ENCODE measurements around the gene IGFALS. TPM values are rescaled to one million over a fixed set of nuclear protein-coding genes. Genes with fewer than 3 reads are reported as not detected.

Gene IGFALS
- total RNA-seq, 4 donors from 2014 or later, result not detected

GRCh38 chr16:1762196-1762878 is 31.2 kb downstream of the IGFALS start:
- H3K36me3 ChIP-seq, result peaks cover 37 to 100% (median 50%) of the 10 kb centered on the region in 3 donors
- no peak for DNase-seq
- 90% methylated on average over 10 to 19 of the region's 30 CpGs for WGBS, 2 donors
- no peak overlapping the region for H3K4me3 ChIP-seq
- no peaks in the 10 kb centered on the region for H3K9me3 ChIP-seq
- TF ChIP-seq CTCF (IDR thresholded peaks at IDR 0.05), result no peak
- no peak for TF ChIP-seq POLR2A (IDR thresholded peaks at IDR 0.05)
- no peaks in the 10 kb centered on the region for H3K27me3 ChIP-seq
- no peak overlapping the region for H3K27ac ChIP-seq
- intact Hi-C loops (cut with DNase I), result no loop called here
- H3K4me1 ChIP-seq, result peaks cover 0 to 29% (median 8%) of the 10 kb centered on the region in 3 donors

GRCh38 chr16:1761751-1762150 is 31.8 kb downstream of the IGFALS start:
- no peak for DNase-seq
- Histone ChIP-seq H3K36me3 (peaks cover 32 to 99% (median 50%) of the 10 kb centered on the region in 3 donors), H3K4me3 (no peak overlapping the region), H3K27me3 (no peaks in the 10 kb centered on the region), H3K27ac (no peak overlapping the region), H3K9me3 (no peaks in the 10 kb centered on the region), H3K4me1 (peaks cover 0 to 26% (median 8%) of the 10 kb centered on the region in 3 donors)
- WGBS, 2 donors, result 80 to 100% methylated on average over 1 to 6 of the region's 15 CpGs
- no peak for TF ChIP-seq POLR2A (IDR thresholded peaks at IDR 0.05)
- TF ChIP-seq CTCF (IDR thresholded peaks at IDR 0.05), result no peak
- intact Hi-C loops (cut with DNase I), result no loop called here

- intact Hi-C loops (cut with DNase I), result no loop called here
- Histone ChIP-seq H3K27ac (no peak overlapping the region), H3K9me3 (no peaks in the 10 kb centered on the region), H3K27me3 (no peaks in the 10 kb centered on the region), H3K4me1 (peaks cover 0 to 22% (median 8%) of the 10 kb centered on the region in 3 donors), H3K36me3 (peaks cover 26 to 99% (median 47%) of the 10 kb centered on the region in 3 donors), H3K4me3 (no peak overlapping the region)
- 99 to 100% methylated on average over 1 to 9 of the region's 15 CpGs for WGBS, 2 donors
- DNase-seq, result no peak
- no peak for TF ChIP-seq POLR2A (IDR thresholded peaks at IDR 0.05)
Measured at GRCh38 chr16:1760911-1761310, 32.6 kb downstream of the IGFALS start.

GRCh38 chr16:1759511-1759910 is 34.0 kb downstream of the IGFALS start:
- Histone ChIP-seq H3K9me3 (no peaks in the 10 kb centered on the region), H3K36me3 (peaks cover 16 to 94% (median 33%) of the 10 kb centered on the region in 3 donors), H3K4me1 (peaks cover 4 to 35% (median 8%) of the 10 kb centered on the region in 3 donors), H3K4me3 (no peak overlapping the region), H3K27me3 (no peaks in the 10 kb centered on the region), H3K27ac (no peak overlapping the region)
- TF ChIP-seq CTCF (IDR thresholded peaks at IDR 0.05), result no peak
- no peak for TF ChIP-seq POLR2A (IDR thresholded peaks at IDR 0.05)
- WGBS, 2 donors, result 94% methylated on average over 3 of the region's 21 CpGs; no CpG with 5 or more reads in 1 of the 2 donors
- intact Hi-C loops (cut with DNase I), result no loop called here
- no peak for DNase-seq

- no peak for TF ChIP-seq POLR2A (IDR thresholded peaks at IDR 0.05)
- TF ChIP-seq CTCF (IDR thresholded peaks at IDR 0.05), result no peak
- Histone ChIP-seq H3K4me3 (no peak overlapping the region), H3K27ac (no peak overlapping the region), H3K9me3 (no peaks in the 10 kb centered on the region), H3K36me3 (peaks cover 16 to 93% (median 27%) of the 10 kb centered on the region in 3 donors), H3K27me3 (no peaks in the 10 kb centered on the region), H3K4me1 (peaks cover 4 to 35% (median 5%) of the 10 kb centered on the region in 3 donors)
- no peak for DNase-seq
- 81 to 98% methylated on average over 9 to 11 of the region's 18 CpGs for WGBS, 2 donors
- intact Hi-C loops (cut with DNase I), result no loop called here
Measured at GRCh38 chr16:1758923-1759322, 34.6 kb downstream of the IGFALS start.

Data from esophagus squamous epithelium (tissue), 5 donors.